Vagina (tissue), 2 donors: Measurements from ENCODE around the gene ZNF117.
"Not testable (repeated sequence)": the region's sequence is repeated elsewhere in the genome, so short reads cannot be mapped to it uniquely, and the experiment has no call there.

Experiments used
- CTCF ChIP-seq, 3 experiments: fragments of 450-650 bp in 2 of 3; fragments of 200-600 bp in 1 of 3; sonication (generic) in 1 of 3; IDR thresholded peaks; one replicate each; pipeline ENCODE4 v1.5.1; 2017 to 2019; ENCODE audit warnings: antibody characterized with exemption in 3 of 3, mild to moderate bottlenecking in 2 of 3, moderate library complexity in 2 of 3
- POLR2A ChIP-seq, 2 donors: fragments of 450-650 bp; IDR thresholded peaks; one replicate each; pipeline ENCODE4 v1.6.1; 2017; ENCODE audit warnings: antibody characterized with exemption in 2 of 2, mild to moderate bottlenecking in 2 of 2, moderate library complexity in 2 of 2

- TF ChIP-seq POLR2A, CTCF (IDR thresholded peaks at IDR 0.05): not testable (repeated sequence)
These were observed 42.1 kb downstream of the ZNF117 start for GRCh38 chr7:64948774-64949173.
